HEK293 (cell line): ENCODE results near the gene GLYATL1B.

ENCODE experiments used
- CTCF ChIP-seq: fragments of 450-650 bp; formaldehyde crosslinking; IDR thresholded peaks from 2 replicates; pipeline ENCODE4 v1.5.1; 2016; ENCODE audit warnings: missing biosample characterization, missing genetic modification characterization
- ELK4 ChIP-seq: IDR thresholded peaks from 2 replicates; pipeline ENCODE4 v1.6.1; 2011; ENCODE audit warnings: mild to moderate bottlenecking, low read depth, low read length, borderline replicate concordance
- HOXA7 ChIP-seq: sonication (generic); formaldehyde crosslinking; IDR thresholded peaks from 2 replicates; pipeline ENCODE4 v1.8.1; 2022; ENCODE audit warnings: missing genetic modification reagents, borderline replicate concordance
- ZBTB7A ChIP-seq: fragments of 450-650 bp; formaldehyde crosslinking; IDR thresholded peaks from 2 replicates; pipeline ENCODE4 v1.5.1; 2016; ENCODE audit warnings: low read depth, missing biosample characterization, missing genetic modification characterization
- ZNF184 ChIP-seq: fragments of 450-650 bp; IDR thresholded peaks from 2 replicates; pipeline ENCODE4 v1.5.1; 2018; ENCODE audit warnings: missing biosample characterization, mild to moderate bottlenecking, missing genetic modification characterization
- ZNF211 ChIP-seq: fragments of 450-650 bp; formaldehyde crosslinking; IDR thresholded peaks from 2 replicates; pipeline ENCODE4 v1.5.1; 2016; ENCODE audit warnings: low read depth, missing biosample characterization, missing genetic modification characterization
- ZNF24 ChIP-seq: fragments of 450-650 bp; formaldehyde crosslinking; IDR thresholded peaks from 2 replicates; pipeline ENCODE4 v1.5.1; 2016; ENCODE audit warnings: missing biosample characterization, missing genetic modification characterization
- ZNF488 ChIP-seq: fragments of 450-650 bp; formaldehyde crosslinking; IDR thresholded peaks from 2 replicates; pipeline ENCODE4 v1.5.1; 2016; ENCODE audit warnings: missing biosample characterization, missing genetic modification characterization
- ZNF514 ChIP-seq: fragments of 450-650 bp; formaldehyde crosslinking; IDR thresholded peaks from 2 replicates; pipeline ENCODE4 v1.5.1; 2016; ENCODE audit warnings: missing biosample characterization, missing genetic modification characterization

GRCh38 chr11:59076876-59077571 lies 9.1 kb upstream of the GLYATL1B start:
- TF ChIP-seq ZNF514 (tag by site-specific recombination) (no peak), CTCF (tag by site-specific recombination) (no peak), HOXA7 (CRISPR knock-in tag) (no peak), ELK4 (no peak), ZBTB7A (tag by site-specific recombination) (no peak), ZNF24 (no peak), ZNF211 (tag by site-specific recombination) (no peak), ZNF488 (tag by site-specific recombination) (no peak), ZNF184 (tag by site-specific recombination) (no peak)
